Measurements from ENCODE around the gene PTPRK.
A peak's percentile ranks its signal among the peaks of the same experiment; 100 is the strongest.

Gene PTPRK

DNA sequence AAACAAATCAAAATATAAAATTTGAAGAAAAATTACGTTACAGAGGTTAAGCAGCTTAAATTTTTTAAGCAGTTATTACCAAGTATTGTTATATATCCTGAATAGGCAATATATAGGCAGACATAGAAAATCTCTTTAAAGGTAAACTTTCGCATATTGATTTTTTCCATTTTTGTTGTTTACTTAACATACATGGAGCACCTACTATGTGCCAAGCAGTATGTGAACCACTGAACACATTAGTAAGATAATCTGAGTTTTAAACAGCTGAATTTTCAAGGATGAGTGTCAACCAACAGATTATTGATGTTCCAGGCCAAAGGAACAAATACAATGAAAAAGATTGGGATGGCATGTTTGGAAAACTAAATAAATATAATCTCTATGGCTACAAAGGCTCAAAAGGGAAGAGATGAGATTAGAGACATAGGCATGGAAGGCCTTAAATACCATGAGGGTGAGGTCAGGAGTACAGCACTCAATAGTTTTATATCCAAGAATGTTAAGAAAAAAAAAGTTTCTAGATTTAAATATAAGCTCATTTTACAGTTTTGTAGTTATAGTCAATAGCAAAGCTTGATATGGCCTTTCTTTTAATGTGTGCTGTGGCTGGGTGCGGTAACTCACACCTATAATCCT, 277.5 kb downstream of the PTPRK start:
- in situ Hi-C loops (cut with HindIII; ENCODE audit: low pct_ligation_motif_present, low sequenced_read_pairs): no loop called here
- H3K36me3 ChIP-seq (replicated peaks): no peaks in the 10 kb centered on the region
- H3K27me3 ChIP-seq (replicated peaks): no peaks in the 10 kb centered on the region
- peak; percentile 63 for DNase-seq
- no peak for TF ChIP-seq CTCF (IDR thresholded peaks at IDR 0.05; ENCODE audit: low read depth, low read length, missing control alignments)
- H3K4me3 ChIP-seq (ENCODE audit: low read depth, low read length): no peak overlapping the region
- H3K27ac ChIP-seq: peak overlapping the region; percentile 7

GRCh38 chr6:128241216-128241615, 279.2 kb downstream of the PTPRK start:
- Histone ChIP-seq H3K36me3 (replicated peaks) (no peaks in the 10 kb centered on the region), H3K4me3 (ENCODE audit: low read depth, low read length) (no peak overlapping the region), H3K27ac (no peak overlapping the region), H3K27me3 (replicated peaks) (no peaks in the 10 kb centered on the region)
- TF ChIP-seq CTCF (IDR thresholded peaks at IDR 0.05; ENCODE audit: low read depth, low read length, missing control alignments): no peak
- in situ Hi-C loops (cut with HindIII; ENCODE audit: low pct_ligation_motif_present, low sequenced_read_pairs): no loop called here
- DNase-seq: no peak

DNA sequence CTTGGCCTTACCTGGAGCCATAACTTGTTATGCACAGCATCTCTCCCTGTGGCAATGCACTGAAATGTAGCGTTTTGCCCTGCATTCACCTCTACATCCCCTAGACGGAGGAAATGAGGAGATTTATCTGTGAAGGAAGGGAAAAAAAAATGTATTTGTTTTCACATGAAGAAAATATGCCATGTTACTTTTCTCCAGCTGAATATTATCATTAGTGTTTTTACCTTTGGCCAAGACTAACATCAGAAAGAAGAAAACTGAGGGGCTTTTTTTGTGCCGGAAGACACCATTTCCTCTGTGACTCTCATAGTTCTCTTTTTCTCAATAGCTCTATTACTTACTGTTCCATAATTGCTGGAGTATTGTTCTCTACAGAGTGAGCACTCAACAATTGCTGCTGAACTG, 280.4 kb downstream of the PTPRK start:
- no peak for DNase-seq
- Histone ChIP-seq H3K4me3 (ENCODE audit: low read depth, low read length) (no peak overlapping the region), H3K27me3 (replicated peaks) (no peaks in the 10 kb centered on the region), H3K36me3 (replicated peaks) (no peaks in the 10 kb centered on the region), H3K27ac (no peak overlapping the region)
- in situ Hi-C loops (cut with HindIII; ENCODE audit: low pct_ligation_motif_present, low sequenced_read_pairs): no loop called here
- no peak for TF ChIP-seq CTCF (IDR thresholded peaks at IDR 0.05; ENCODE audit: low read depth, low read length, missing control alignments)

DNA sequence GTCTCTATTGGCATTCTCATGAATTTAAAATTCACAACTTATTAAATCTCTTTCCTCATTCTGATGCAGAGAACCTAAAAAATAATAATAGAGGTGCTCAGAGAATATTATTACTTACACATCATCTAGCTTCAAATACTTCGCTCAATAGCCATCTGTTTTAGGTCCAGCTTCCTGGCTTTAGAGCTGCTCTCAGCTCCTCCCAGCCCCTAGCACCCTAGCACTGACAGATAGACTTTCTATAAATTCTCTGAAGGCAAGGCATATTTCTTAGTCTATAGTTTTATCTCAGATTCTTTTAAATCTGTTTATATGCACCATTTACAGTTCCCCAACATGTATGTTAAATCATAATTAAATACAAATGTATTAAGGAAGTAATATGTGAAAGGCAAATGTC, 281.3 kb downstream of the PTPRK start:
- no peaks in the 10 kb centered on the region for H3K36me3 ChIP-seq (replicated peaks)
- in situ Hi-C loops (cut with HindIII; ENCODE audit: low pct_ligation_motif_present, low sequenced_read_pairs): no loop called here
- no peak overlapping the region for H3K4me3 ChIP-seq (ENCODE audit: low read depth, low read length)
- no peak for DNase-seq
- no peaks in the 10 kb centered on the region for H3K27me3 ChIP-seq (replicated peaks)
- no peak overlapping the region for H3K27ac ChIP-seq
- no peak for TF ChIP-seq CTCF (IDR thresholded peaks at IDR 0.05; ENCODE audit: low read depth, low read length, missing control alignments)

- DNase-seq: no peak
- TF ChIP-seq CTCF (IDR thresholded peaks at IDR 0.05; ENCODE audit: low read depth, low read length, missing control alignments): no peak
- in situ Hi-C loops (cut with HindIII; ENCODE audit: low pct_ligation_motif_present, low sequenced_read_pairs): no loop called here
Measured at GRCh38 chr6:128238225-128238624, 282.2 kb downstream of the PTPRK start.

DNA sequence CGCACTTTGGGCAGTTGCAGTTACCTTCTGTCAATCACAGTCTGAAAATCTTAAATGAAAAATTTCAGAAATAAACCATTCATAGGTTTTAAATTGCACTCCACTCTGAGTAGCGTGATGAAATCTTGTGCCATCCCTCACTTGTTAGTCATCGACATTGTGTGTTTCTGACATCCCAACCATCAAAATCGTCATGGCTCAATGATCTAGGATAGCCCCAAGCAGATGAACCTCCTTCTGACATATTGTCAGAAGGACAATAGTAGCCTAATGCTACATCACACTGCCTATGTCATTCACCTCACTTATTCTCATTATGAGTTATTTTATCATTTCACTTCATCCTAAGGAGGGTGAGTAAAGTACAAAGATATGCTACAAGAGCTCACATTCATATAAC, 284.8 kb downstream of the PTPRK start:
- H3K4me3 ChIP-seq (ENCODE audit: low read depth, low read length): no peak overlapping the region
- H3K36me3 ChIP-seq (replicated peaks): no peaks in the 10 kb centered on the region
- DNase-seq: peak; percentile 31
- in situ Hi-C loops (cut with HindIII; ENCODE audit: low pct_ligation_motif_present, low sequenced_read_pairs): no loop called here
- H3K27ac ChIP-seq: no peak overlapping the region
- TF ChIP-seq CTCF (IDR thresholded peaks at IDR 0.05; ENCODE audit: low read depth, low read length, missing control alignments): no peak
- H3K27me3 ChIP-seq (replicated peaks): no peaks in the 10 kb centered on the region

More at GRCh38 chr6:128238225-128238624, 282.2 kb downstream of the PTPRK start:
- H3K27ac ChIP-seq: no peak overlapping the region
- H3K27me3 ChIP-seq (replicated peaks): no peaks in the 10 kb centered on the region
- no peak overlapping the region for H3K4me3 ChIP-seq (ENCODE audit: low read depth, low read length)
- H3K36me3 ChIP-seq (replicated peaks): no peaks in the 10 kb centered on the region
